ENCODE measurements around the gene FCSK. TPM values are rescaled to one million over a fixed set of nuclear protein-coding genes. Genes with fewer than 3 reads are reported as not detected.

The FCSK gene
- total RNA-seq, 1 experiment from 2014 or later: 25.5 TPM

- Histone ChIP-seq H3K4me3 (ENCODE audit: low read depth, low read length) (no peak overlapping the region), H3K4me1 (peaks cover 54% of the 10 kb centered on the region), H3K36me3 (ENCODE audit: control insufficient read depth, insufficient read depth, low read length) (no peaks in the 10 kb centered on the region; the same call in none of the 2 replicates), H3K9me3 (no peaks in the 10 kb centered on the region), H3K27me3 (replicated peaks; ENCODE audit: control insufficient read depth, insufficient read depth, low read length) (no peaks in the 10 kb centered on the region)
- DNase-seq: no peak
- H3K9me3 Mint-ChIP-seq (ENCODE audit: unreplicated experiment): no peaks in the 10 kb centered on the region
- peak overlapping the region; percentile 12 for H3K27ac Mint-ChIP-seq (ENCODE audit: unreplicated experiment)
- CTCF ChIA-PET: interaction anchor here (0.6 to 1.6 kb wide), 3 partner anchors 19 to 220 kb away, joined by 3 to 5 read pairs (median 5); no protein-coding TSS in a partner anchor
- intact Hi-C loops (cut with micrococcal nuclease; ENCODE audit: unreplicated experiment): no loop called here
- peaks cover 57% of the 10 kb centered on the region for H3K4me1 Mint-ChIP-seq (ENCODE audit: low read depth, unreplicated experiment)
- TF ChIP-seq CTCF (IDR thresholded peaks at IDR 0.05; ENCODE audit: insufficient read depth in 1 of 2, low read depth in 1 of 2, low read length in 1 of 2, severe bottlenecking in 1 of 2, unreplicated experiment in 1 of 2): no peak
- H3K4me3 Mint-ChIP-seq (ENCODE audit: unreplicated experiment): no peak overlapping the region
- BruUV-seq (replicated peaks): no TSS peak
- POLR2A ChIA-PET: interaction anchor here (0.8 kb wide), 1 partner anchor 11 kb away, joined by 3 read pairs; no protein-coding TSS in a partner anchor
- H3K27me3 Mint-ChIP-seq (ENCODE audit: insufficient read depth, unreplicated experiment): no peaks in the 10 kb centered on the region
- peaks cover 18% of the 10 kb centered on the region for H3K36me3 Mint-ChIP-seq (ENCODE audit: insufficient read depth, unreplicated experiment)
Observed at GRCh38 chr16:70432723-70433457, 21.5 kb upstream of the FCSK start.

- Mint-ChIP-seq H3K9me3 (ENCODE audit: unreplicated experiment) (no peaks in the 10 kb centered on the region), H3K27me3 (ENCODE audit: insufficient read depth, unreplicated experiment) (no peaks in the 10 kb centered on the region), H3K4me1 (ENCODE audit: low read depth, unreplicated experiment) (peaks cover 55% of the 10 kb centered on the region), H3K4me3 (ENCODE audit: unreplicated experiment) (no peak overlapping the region), H3K36me3 (ENCODE audit: insufficient read depth, unreplicated experiment) (peaks cover 12% of the 10 kb centered on the region), H3K27ac (ENCODE audit: unreplicated experiment) (peak overlapping the region; percentile 45)
- no peak for DNase-seq
- peaks cover 56% of the 10 kb centered on the region for H3K4me1 ChIP-seq
- ChIA-PET POLR2A (no interaction called here), CTCF (interaction anchor here (1.1 to 1.6 kb wide), 2 partner anchors 20 to 52 kb away, joined by 3 to 5 read pairs; no protein-coding TSS in a partner anchor)
- no peaks in the 10 kb centered on the region for H3K9me3 ChIP-seq
- intact Hi-C loops (cut with micrococcal nuclease; ENCODE audit: unreplicated experiment): no loop called here
- H3K4me3 ChIP-seq (ENCODE audit: low read depth, low read length): no peak overlapping the region
- BruUV-seq (replicated peaks): no TSS peak
- H3K36me3 ChIP-seq (ENCODE audit: control insufficient read depth, insufficient read depth, low read length): no peaks in the 10 kb centered on the region; the same call in none of the 2 replicates
- TF ChIP-seq CTCF (IDR thresholded peaks at IDR 0.05; ENCODE audit: insufficient read depth in 1 of 2, low read depth in 1 of 2, low read length in 1 of 2, severe bottlenecking in 1 of 2, unreplicated experiment in 1 of 2): no peak
- no peaks in the 10 kb centered on the region for H3K27me3 ChIP-seq (replicated peaks; ENCODE audit: control insufficient read depth, insufficient read depth, low read length)
Observed at GRCh38 chr16:70433458-70434103, 20.8 kb upstream of the FCSK start.

DNA sequence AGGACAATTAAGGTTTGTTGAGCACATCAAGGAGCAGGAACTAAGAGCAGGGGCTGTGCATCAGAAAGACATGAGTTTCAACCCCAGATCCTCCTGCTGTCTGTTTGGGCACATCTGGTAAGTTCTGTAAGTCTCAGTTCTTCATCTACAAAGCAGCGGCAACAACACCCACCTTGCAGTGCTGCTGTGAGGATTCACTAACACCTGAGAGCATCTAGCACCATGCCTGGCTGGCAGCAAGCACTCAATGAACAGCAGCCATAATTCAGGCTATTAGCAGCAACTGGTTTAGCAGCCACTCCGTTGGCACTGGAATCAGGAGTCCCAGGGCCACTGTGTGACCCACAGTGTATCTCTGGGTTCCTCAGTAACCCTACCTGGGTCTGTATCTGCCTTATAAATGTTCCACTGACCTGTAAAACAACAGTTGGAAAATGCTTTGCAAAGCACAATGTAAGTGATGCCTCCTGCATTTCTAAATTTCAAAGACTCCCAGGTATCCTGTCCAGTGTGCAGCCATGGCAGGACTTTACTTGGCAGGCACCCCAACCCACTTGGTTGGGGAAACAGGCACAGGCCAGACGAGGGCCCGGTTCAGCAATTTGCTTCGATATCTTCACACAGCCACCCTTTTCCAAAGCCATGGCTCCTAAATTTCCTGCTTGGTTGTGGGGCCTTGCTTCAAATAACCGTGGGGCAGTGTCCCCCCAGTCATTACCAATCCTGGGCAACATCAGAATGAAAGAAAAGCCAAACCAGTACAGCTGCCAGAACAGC, 19.7 kb upstream of the FCSK start:
- intact Hi-C loops (cut with micrococcal nuclease; ENCODE audit: unreplicated experiment): no loop called here
- no peak for DNase-seq
- H3K36me3 ChIP-seq (ENCODE audit: control insufficient read depth, insufficient read depth, low read length): no peaks in the 10 kb centered on the region; the same call in none of the 2 replicates
- no peak for TF ChIP-seq CTCF (IDR thresholded peaks at IDR 0.05; ENCODE audit: insufficient read depth in 1 of 2, low read depth in 1 of 2, low read length in 1 of 2, severe bottlenecking in 1 of 2, unreplicated experiment in 1 of 2)
- H3K9me3 ChIP-seq: no peaks in the 10 kb centered on the region
- no peaks in the 10 kb centered on the region for H3K9me3 Mint-ChIP-seq (ENCODE audit: unreplicated experiment)
- no peak overlapping the region for H3K27ac Mint-ChIP-seq (ENCODE audit: unreplicated experiment)
- ChIA-PET CTCF (no interaction called here), POLR2A (no interaction called here)
- peaks cover 8% of the 10 kb centered on the region for H3K36me3 Mint-ChIP-seq (ENCODE audit: insufficient read depth, unreplicated experiment)
- peaks cover 45% of the 10 kb centered on the region for H3K4me1 ChIP-seq
- no peak overlapping the region for H3K4me3 Mint-ChIP-seq (ENCODE audit: unreplicated experiment)
- BruUV-seq (replicated peaks): no TSS peak
- H3K4me1 Mint-ChIP-seq (ENCODE audit: low read depth, unreplicated experiment): peaks cover 49% of the 10 kb centered on the region
- H3K27me3 Mint-ChIP-seq (ENCODE audit: insufficient read depth, unreplicated experiment): no peaks in the 10 kb centered on the region
- H3K27me3 ChIP-seq (replicated peaks; ENCODE audit: control insufficient read depth, insufficient read depth, low read length): no peaks in the 10 kb centered on the region
- no peak overlapping the region for H3K4me3 ChIP-seq (ENCODE audit: low read depth, low read length)
